PC-3 (cell line): ENCODE measurements around the gene PCSK5.

ENCODE experiments used
- EZH2 ChIP-seq: fragments of 300-600 bp; sonication (generic); IDR thresholded peaks from one replicate; pipeline ENCODE4 v1.6.1; 2017; ENCODE audit warnings: antibody characterized with exemption, mild to moderate bottlenecking, low read length; ENCODE audit not compliant: unreplicated experiment
- TF ChIP-seq, protein P1 (sequence below): fragments of 300-600 bp; sonication (generic); conservative IDR thresholded peaks from 2 replicates; pipeline ENCODE4 v1.5.1; 2017; ENCODE audit warnings: antibody characterized with exemption, low read depth, mild to moderate bottlenecking, low read length

DNA sequence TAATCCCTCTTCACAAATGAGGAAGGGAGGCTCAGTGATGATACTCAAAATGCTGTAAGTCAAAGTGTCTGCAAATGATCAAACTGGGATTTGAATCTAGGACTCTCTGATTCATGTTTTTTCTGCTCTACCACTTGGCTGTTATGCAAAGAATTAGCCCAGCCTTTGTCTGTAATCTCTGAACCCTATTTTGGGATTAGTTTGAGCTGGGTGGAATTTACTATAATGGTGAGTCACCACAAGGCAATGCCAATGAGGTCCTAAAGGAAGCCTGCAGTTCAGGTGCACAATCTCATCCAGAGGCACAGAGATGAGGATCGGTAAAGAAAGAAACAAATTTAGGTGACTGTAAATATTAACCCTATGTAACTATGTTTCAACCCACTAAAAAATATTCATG lies 474.6 kb downstream of the PCSK5 start:
- TF ChIP-seq EZH2 = no peak
- TF ChIP-seq, protein P1, sequence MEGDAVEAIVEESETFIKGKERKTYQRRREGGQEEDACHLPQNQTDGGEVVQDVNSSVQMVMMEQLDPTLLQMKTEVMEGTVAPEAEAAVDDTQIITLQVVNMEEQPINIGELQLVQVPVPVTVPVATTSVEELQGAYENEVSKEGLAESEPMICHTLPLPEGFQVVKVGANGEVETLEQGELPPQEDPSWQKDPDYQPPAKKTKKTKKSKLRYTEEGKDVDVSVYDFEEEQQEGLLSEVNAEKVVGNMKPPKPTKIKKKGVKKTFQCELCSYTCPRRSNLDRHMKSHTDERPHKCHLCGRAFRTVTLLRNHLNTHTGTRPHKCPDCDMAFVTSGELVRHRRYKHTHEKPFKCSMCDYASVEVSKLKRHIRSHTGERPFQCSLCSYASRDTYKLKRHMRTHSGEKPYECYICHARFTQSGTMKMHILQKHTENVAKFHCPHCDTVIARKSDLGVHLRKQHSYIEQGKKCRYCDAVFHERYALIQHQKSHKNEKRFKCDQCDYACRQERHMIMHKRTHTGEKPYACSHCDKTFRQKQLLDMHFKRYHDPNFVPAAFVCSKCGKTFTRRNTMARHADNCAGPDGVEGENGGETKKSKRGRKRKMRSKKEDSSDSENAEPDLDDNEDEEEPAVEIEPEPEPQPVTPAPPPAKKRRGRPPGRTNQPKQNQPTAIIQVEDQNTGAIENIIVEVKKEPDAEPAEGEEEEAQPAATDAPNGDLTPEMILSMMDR = no peak
